Activated CD8-positive, alpha-beta memory T cell treated with anti-CD3 and anti-CD28 coated beads for 1 hour (primary cell): Measurements from ENCODE around the gene B3GNT2.
A peak's percentile ranks its signal among the peaks of the same experiment; 100 is the strongest.
"Not testable (repeated sequence)": the region's sequence is repeated elsewhere in the genome, so short reads cannot be mapped to it uniquely, and the experiment has no call there.

Experiments used
- DNase-seq, 2 donors: peaks; one replicate each; pipeline ENCODE4 v3.0.0-alpha.2; 2020; ENCODE audit warnings: low read depth in 1 of 2; ENCODE audit errors: extremely low read depth in 1 of 2

The B3GNT2 gene

DNA sequence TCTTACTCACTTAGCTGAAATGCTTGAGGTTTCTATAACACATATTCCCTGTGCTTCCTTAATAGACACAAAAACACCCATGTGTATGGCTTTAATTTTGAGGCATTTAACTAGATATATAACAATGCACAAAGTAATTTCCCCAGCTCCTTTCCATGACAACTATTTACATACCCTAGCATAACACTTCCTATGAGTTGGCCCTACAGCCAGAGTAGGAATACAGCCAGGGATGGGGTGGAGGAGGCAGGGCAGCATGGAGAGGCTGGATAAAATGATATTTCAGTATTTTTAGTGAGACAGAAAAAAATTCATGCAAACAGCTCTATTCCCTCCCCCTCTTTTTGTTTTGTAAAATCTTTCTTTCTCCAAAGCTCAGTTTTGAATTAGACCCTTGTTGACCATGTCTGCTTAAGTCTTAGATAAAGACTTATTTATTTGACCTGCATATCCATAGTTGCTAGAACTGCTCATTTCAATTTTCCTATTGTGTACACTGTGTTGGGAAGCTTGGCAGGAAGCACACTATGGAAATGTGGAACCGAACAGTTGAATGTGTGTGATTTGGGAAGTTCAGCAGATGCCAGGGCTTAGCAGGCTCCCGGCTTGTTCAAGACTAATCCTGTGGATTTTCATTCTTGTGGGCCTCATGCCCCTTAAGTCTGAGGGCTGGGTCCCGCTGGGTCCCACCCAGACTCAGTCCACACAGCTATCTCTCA lies 11.2 kb upstream of the B3GNT2 start:
- no peak for DNase-seq

DNA sequence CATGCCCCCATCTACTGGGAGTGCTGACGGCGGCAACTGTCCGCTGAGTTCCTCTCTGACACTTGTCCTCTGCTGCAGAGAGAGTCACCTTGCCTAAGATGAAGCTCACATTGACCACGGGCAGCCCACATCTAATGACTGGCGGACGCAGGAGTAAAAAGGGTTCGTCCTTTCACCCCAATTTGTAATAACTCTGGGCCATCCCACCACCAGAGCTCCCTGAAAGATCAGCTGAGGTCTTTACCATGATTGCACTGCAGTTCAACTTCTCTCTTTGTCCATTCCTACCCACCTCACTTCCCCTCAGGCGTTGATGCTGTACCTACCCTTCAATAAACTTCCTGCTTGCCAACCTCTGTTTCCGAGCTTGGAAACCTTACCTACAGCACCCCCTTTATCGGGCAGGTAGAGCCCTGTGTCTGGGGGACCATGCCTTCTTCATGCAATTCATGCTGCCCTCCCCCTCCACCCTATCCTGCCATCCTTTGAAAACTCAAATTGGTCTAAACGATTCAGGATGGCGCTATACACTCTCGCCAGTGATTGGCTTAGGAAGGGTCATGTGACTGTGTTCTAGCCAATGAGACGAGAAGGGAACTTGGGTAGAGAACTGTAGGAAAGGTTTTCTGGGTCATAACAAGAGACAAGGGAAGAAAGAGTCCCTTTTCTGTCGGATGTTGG lies 10.3 kb upstream of the B3GNT2 start:
- DNase-seq = no peak

DNA sequence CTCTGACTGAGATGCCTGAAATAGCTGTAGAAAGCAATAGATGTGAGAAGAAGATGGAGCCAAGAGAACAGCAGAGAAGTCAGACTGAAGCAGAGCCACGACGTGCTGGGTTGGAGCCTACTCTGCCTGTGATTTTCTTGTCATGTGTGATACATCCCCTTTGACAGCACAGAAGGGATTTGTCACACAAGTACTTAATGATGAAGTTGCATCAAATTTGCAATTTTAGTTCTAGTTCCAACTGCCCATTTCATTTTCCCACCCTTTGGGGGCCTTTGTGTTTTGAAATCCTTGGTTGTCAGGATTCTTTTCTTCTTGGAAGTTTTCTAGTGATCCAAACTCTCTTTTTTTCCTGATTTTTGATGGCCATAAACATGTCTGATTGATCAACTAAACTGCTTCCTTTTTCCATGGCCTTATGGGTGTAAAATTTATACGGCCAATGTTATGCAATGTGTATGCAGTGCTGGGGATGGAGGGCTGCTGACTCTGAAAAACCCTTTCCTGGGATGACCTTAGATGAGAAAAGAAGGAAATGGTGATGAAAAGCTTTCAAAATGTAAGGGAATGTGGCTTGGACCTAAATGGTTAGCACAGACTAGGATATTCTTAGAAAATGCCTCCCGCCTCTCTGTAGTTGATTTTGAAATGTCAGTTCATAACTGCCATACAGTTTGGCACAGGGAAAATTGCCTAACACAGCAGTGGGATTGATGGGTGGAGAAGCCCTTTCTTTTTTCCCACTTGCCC lies 9.6 kb upstream of the B3GNT2 start:
- no peak for DNase-seq

DNA sequence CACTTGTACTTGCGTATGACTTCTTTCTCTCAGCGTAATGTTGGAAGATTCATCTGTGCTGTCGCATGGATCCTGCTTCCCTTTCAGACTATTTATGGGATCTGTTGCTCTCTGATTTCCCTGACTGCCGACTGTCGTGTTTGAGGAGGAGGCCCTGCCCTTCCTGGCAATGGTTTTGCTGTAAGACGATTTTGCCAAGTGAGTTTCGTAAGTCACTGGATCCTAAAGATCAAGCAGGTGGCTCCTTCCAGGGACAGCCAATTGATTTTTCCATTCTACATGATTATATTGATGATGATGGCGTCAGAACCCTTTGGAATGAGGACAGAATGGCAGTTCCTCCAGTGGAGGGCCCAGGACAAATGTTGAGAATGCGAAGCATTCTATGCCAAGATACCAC lies 8.7 kb upstream of the B3GNT2 start:
- no peak for DNase-seq

DNA sequence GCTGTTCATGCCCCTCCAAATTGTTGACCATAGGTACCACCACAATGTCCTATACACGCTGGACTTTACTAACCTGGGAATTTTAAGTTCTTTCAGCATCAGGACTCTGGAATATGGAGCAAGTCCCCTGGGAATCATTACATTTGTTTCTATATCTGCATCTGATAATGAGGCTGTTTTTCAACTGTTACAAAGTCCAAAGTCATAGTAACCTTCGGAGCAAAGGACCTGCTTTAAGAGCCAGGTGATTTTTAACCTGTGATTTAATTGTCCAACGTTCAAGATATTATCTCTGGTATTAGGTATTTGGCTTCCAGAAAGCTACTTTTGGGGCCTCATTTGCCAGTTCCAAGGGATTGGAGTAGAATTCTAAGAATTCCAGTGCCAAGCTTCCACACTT lies 7.5 kb upstream of the B3GNT2 start:
- DNase-seq = no peak

DNA sequence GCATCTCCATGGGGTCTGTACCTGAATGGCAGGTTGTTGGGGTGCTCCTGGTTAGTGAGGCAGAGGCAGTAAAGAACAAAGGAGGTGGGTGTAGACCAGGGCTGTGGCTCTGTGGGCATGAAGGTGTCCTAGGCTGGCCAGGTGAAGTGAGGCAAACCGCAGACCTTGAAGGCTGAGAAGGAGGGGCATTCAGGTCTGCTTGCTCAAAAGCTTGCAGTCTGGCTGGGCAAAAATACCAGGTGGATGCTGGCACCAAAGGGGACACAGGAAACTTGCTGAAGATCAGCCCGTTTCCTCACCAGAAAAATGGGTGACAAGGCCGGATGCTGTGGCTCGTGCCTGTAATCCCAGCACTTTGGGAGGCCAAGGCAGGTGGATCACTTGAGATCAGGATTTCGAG lies 6.7 kb upstream of the B3GNT2 start:
- DNase-seq = no peak

DNA sequence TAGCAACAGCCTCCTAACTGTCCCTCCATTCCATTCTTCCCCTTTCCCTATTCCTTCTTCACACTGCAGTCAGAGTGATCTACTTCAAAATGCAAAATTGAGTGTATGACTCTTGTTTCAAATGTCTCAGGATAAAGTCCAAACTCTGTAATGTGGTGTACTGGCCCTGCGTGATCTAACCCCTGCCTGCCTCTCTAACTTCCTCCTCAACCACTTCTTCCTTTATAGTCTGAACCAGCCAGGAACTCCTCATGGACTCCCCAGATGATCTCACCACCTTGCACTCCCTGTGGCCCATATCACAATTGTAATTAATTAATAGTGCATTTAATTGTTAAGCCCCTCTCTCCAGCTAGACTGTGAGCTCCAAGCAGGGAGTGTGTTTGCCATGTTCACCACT lies 3.1 kb upstream of the B3GNT2 start:
- DNase-seq = no peak

DNA sequence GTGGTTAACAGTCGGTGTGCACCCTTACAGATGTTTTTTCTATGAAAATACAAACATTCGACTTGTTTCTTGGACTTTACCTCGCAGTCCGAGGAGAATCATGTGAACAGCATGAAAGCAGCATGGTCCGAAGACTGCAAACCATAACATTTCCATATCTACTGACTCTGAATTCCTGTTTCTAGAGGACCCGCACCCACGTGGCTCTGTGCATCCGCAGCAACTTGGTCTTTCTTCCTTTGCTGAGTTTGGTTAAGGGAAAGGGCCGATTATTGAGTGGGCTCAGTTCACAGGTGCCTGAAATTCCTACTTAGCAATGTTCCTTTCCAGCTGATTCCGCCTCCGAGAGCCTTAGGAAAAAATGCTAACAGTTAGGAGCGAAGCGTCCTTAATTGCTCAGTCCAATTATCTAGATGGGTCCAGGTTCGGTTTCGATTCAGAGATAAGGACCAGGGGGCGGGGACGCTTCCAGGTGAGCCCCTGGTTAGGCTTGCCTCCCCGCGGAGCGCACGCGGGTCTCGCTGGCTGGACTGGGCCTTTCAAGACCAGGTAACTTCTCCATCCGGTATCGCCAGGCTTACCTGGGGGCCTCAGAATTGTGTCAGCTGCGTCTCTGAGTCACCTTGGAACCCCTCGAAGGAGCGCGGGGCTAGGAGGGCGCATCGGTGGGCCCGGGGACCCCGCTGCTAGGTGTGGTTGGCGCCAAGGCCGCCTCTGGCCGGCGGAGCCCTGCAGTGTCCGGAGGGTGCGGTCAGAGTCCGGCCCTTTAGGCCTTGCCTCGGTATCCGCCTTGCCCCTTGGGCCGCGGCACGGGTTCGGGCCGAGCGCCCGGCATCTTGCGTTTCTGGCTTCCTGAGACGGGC lies 1.1 kb upstream of the B3GNT2 start:
- no peak for DNase-seq

DNA sequence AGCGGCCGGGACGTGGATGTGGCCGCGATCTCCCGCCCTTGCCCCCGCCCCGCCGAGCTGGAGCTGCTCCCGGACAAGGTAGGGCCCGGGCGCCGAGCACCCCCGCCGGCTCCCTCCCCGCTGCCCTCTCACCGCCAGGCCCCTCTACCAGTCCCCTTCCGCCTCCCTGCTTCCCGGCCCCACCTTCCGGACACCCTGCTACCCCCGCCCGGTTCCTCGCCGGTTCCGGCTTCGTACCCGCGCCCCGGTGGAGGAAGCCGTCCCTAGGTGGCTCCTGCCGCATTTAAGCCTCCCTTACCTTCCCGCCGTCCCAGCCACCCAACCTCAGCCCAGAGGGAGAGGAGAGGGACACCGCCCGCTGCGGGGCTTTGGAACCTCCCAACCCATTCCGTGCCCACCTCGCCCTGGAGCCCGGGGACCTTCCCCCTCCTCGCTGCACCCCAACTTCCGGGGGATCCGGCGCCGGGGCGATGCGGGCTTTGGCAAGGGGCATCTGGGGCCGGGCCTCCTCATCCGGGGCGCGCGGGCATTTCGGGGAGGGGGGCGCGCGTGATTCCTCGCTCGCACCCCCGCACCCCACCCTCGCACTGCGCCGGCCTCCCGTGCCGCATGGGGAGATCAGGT lies 475 bp downstream of the B3GNT2 start:
- peak in 1 of 2 donors; percentile 40 for DNase-seq

DNA sequence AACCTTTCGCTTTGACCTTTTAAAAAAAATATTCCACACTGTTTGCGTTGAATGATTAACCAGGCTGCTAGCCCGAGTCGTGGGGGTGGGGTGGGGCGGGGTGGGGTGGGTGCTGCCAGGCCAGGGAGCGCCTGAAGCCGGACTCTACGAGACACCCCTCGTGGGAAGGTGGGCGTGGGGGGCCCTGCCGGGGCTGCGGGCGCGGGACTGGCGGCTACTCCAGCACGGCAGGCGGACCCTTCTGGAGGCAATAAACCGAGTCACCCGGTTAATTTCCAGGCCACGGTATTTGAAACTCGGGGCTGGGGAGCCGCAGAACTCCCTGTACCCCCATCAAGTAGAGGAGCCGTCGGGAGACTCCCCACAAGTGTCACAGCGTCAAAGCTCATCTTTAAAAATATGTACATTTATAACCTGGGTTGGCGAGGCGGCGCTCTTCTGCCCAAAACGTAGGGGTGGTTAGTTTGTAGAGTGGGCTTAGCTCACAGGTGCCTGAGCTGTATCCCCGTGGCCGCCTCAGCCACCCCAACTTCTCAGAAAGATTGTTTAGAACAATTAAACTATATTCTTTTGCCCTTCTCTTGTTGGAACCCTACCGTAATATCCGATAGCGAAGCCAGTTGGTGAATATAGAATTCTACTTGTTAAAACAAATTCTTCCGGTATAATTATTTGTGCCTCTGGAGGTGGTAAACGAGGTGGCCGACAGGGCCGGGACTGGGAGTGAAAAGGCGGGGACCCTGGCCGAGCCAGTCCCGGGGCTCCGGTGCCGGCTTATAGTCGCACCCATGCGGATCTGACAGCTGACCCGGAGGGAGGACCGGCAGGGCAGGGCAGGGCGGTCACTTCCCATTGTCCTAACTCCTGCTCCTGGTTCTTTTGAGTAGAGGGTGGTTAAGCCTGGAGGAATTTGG lies 1.4 kb downstream of the B3GNT2 start:
- DNase-seq = peak in 1 of 2 donors; percentile 8

DNA sequence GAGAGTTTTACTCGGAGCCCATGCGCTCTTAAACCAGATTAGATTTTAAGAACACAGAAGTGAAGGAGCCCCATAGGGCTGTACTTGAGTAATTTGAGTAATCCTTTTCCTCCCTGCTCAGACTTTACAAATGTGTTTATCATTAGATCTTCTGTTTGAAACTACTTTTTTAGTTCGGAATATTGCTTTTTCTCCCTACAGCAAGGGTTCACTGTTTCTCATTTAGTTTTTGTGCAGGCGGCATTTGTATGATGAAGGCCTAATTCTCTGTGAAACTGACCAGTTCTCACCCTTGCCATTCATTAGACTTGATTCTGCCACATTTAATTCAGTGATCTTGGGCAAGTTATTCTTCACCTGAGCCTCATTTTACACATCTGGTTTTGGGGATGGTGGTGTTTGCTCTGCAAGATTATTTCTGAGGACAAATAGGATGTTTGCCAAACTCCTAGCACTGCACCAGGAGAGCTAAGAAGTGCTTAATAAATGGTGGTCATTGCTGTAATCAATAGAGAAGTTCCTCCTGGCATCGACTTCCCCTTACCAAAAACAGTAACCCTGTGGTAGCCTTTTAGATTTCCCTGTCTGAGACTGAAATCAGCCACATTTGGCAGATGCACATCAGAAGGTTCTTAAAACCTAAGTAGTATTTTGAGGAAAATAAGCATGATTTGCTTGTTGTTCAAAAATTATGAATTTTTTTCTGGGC lies 2.2 kb downstream of the B3GNT2 start:
- no peak for DNase-seq

DNA sequence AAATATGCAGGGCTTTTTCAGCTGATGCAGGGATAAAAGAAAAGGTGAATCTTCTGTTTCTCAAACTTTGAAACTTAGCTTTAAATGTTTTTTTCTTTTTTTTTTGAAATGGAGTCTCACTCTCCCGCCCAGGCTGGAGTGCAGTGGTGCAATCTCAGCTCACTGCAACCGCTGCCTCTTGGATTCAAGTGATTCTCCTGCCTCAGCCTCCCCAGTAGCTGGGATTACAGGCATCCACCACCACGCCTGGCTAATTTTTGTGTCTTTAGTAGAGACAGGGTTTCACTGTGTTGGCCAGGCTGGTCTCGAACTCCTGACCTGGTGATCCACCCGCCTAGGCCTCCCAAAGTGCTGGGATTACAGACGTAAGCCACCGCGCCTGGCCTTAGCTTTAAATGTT lies 2.9 kb downstream of the B3GNT2 start:
- DNase-seq = not testable (repeated sequence)

DNA sequence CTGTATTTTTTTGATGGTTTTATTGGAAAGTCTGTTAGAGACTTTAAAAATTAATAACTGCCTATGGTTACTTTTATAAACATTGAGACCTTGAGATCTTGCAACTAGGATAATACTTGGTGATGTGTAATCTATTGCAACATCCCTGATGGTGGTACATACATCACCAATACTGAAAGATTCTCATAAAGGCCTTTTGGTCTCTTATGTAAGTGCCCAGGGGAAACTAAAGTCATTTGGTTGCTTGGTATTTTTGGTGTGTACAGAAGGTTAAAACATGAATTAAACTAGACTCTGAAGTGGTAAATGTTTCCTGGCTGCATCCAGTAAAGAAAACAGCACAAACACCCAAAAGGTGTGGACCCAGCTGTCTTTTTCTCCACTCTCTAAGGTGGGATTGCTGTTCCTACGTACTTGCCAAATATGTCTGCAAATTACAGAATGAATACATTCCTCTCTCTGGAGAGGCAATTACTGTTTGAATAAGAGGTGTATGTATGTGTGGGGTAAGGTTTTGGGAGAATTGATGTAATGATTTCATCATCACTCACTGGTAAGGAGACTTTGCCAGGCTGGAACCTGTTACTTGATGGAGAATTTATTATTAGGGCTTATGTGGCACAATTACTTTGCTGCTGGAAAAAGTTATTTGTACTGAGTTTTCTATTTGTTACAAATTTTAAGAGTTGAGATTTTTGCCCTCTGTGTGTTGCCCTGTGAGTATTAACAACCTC lies 3.6 kb downstream of the B3GNT2 start:
- no peak for DNase-seq

DNA sequence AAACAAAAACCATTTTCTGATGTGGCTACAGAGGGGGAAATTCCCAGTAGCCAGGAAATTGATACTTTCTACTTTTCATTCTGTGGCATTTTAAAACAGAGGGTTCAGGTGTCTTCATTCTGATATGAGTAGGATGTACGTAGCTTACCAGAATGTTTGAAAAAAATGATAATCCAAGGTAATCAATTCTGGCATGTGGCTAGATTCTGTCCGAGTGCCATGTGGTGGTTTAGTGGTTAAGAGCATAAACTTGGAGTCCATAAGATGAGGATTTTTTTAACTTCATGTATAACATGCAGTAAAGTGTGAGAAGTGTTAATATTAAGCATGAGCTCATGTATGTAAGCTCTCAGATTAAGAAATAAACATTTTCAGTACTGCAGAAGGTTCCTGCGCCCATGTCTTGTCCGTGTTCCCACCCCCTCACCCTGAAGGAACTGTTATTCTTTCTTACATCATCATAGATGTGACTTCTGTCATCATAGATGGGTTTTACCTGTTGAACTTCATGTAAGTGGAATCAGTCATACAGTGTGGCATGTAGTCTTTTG lies 4.5 kb downstream of the B3GNT2 start:
- no peak for DNase-seq

DNA sequence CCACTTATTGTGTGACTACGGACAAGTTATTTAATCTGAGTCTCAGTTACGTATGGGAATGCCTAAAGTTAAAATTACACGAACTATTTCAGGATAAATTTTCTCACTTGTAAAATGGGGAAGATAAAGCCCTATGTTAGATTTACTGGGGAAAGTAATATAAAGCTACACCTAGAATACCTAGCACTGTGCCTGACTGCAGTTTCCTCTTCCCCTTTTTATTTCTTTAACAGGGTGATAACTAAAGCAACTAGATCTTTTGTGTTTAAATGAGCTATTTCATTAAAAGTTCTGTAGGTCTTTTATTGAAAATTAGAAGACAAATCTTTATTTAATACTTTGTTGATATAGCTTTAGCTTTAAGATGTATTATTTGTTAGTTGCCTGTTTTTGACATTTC lies 5.0 kb downstream of the B3GNT2 start:
- no peak for DNase-seq

DNA sequence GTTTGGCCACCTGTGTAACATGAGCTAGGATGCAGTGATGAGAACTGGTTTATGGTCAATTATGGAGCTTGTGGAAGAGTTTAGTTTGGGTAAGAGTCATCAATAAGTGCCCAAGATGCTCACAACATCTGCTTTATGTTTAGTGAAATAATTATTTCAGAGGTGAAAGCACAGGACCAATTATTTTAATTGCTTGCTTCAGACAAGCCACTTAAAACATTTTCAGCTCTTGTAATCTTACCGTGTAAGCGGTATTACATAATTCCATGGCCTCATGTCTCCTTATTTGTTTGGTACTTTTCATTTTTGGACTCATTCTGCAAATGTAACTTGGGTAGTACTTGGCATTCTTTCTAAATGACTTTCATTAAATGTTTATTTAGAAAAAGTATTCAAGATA lies 5.4 kb downstream of the B3GNT2 start:
- DNase-seq = no peak

DNA sequence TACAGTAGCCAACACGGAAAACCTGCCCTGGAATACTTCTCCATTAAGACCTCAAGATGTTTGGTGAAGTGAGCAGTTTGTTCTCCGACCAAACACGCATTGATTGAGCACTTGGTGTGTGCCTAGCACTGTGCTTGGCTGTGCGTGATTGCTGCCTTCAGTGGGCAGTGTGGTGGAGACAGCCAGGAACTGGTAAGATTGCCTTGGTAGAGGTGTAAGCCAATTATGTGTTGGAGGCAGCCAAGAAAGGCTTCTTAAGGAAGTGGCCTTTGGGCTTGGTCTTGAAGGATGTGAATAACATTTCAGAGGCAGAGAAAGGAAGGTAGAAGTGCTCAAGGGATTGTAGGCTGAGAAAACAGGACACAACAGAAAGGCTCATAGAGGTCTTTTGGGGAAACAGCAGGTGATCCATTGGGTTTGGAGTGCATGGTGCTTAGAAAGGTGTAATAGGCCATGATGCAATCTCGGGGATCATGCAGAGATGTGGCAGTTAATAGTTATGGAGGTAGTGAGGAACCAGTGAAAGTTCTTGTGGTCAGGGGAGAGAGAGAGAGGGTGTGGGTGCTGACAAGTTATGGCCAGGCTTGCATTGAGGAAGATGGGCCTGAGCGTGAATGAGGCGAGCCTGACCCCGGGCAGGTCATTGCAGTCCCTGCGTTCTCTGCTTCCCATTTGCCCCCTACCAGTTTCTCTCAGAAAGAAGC lies 6.3 kb downstream of the B3GNT2 start:
- no peak for DNase-seq
